LNCaP clone FGC (cell line): ENCODE results near the gene SLC16A3.

Source experiments
- DNase-seq: peaks from one replicate; pipeline ENCODE4 v3.0.0-alpha.2; 2011; ENCODE audit warnings: low read depth
- H3K4me3 ChIP-seq: 2 replicates; pipeline ENCODE4 v1.5.1; 2011; ENCODE audit warnings: mild to moderate bottlenecking, low read depth, low read length, control low read depth
- TF ChIP-seq, protein P1 (sequence below): IDR thresholded peaks from 2 replicates; pipeline ENCODE4 v1.5.1; 2012; ENCODE audit warnings: mild to moderate bottlenecking; ENCODE audit not compliant: control insufficient read depth, insufficient read depth; ENCODE audit errors: extremely low read depth

Gene SLC16A3

DNA sequence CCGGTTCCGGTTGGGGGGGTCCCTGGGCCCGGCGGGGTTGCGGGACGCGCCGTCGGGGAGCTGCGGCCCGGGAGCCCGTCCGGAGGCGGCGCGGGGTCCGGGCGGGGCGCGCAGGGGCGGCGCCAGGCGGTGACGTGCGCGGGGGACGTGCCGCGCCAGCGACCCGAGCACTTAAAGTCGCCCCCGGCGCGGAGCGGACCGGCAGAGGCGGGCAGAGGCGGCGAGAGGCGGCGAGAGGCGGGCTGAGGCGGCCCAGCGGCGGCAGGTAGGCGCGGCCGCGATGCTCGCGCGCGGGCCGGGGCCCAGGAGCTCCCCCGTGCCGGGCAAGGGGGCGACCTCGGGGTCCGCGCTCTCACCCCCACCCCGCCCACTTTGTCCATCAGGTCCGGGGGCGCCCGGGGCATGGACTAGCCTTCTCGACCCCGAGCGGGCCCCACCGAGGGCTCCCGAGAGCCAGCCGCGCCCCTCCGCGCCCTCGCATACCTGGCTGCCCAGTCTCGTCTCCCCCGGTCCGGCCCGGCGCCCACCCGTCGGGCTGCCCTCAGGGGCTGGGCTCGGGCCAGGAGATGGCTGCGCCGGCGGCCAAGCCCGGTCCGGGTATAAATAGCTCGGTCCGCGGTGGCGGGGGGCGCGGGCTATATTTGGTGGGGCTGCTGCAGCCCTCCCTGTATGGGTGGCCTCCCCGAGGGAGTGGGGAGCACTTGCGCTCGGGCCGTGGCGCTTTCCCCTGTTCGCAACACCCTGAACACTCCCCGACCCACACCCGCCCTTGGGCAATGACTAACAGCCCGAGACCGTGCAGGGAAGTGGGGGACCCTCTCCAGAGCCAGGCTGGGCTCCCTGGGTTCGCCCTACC is at the start of gene SLC16A3:
Gene SLC16A3 (plus strand): TSS at position 201 of the 856 bp plus-strand sequence. CDS start 6,967 bp downstream, outside the sequence.
- DNase-seq: no peak
- H3K4me3 ChIP-seq: peak within 1 kb of the TSS; percentile 52
- TF ChIP-seq, protein P1, sequence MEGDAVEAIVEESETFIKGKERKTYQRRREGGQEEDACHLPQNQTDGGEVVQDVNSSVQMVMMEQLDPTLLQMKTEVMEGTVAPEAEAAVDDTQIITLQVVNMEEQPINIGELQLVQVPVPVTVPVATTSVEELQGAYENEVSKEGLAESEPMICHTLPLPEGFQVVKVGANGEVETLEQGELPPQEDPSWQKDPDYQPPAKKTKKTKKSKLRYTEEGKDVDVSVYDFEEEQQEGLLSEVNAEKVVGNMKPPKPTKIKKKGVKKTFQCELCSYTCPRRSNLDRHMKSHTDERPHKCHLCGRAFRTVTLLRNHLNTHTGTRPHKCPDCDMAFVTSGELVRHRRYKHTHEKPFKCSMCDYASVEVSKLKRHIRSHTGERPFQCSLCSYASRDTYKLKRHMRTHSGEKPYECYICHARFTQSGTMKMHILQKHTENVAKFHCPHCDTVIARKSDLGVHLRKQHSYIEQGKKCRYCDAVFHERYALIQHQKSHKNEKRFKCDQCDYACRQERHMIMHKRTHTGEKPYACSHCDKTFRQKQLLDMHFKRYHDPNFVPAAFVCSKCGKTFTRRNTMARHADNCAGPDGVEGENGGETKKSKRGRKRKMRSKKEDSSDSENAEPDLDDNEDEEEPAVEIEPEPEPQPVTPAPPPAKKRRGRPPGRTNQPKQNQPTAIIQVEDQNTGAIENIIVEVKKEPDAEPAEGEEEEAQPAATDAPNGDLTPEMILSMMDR: no peak

DNA sequence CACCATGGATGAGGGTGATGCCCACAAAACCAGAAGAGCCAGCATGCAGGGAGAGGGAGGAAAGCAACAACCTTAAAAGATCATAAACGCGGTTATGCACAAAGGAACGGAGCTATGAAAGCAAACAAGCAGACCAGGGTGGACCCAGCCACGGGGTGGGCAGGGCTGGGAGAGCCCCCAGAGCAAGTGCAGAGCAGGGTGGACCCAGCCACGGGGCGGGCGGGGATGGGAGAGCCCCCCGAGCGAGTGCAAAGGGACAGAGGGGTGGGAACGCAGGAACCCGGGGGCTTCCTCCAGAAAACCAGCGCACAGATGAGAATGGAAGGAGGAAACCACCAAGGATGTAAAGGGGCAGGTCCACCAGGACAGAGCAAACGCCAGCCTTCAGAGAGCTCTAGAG is 49.4 kb upstream of the SLC16A3 start:
- no peak for DNase-seq
- TF ChIP-seq, protein P1: no peak
- no peak overlapping the region for H3K4me3 ChIP-seq

GRCh38 chr17:82179946-82180475 is 48.8 kb upstream of the SLC16A3 start:
- DNase-seq: no peak
- H3K4me3 ChIP-seq: no peak overlapping the region
- TF ChIP-seq, protein P1: no peak

- DNase-seq: no peak
- TF ChIP-seq, protein P1: no peak
These were observed 47.9 kb upstream of the SLC16A3 start for GRCh38 chr17:82180776-82181528.

GRCh38 chr17:82184761-82185160 is 44.1 kb upstream of the SLC16A3 start:
- H3K4me3 ChIP-seq: no peak overlapping the region
- DNase-seq: no peak

More at GRCh38 chr17:82180776-82181528, 47.9 kb upstream of the SLC16A3 start:
- H3K4me3 ChIP-seq: no peak overlapping the region

DNA sequence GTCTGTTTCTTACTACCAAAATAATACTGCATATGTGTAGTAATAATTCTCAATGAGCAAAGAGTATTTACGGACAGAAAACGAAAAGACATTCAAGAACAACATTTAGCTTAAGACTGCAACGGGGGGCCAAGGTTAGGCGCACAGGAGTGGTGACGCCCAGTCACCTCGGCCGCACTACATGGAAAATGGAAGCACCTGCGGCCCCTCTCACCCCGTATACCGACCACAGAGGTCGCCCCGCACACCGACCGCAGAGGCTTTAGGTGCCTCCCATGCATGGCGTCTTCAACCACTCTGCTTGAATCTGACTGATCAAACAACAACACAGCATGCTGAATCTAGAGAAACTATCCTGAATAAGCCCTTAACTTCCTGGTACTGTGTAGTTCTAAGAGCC is 42.6 kb upstream of the SLC16A3 start:
- TF ChIP-seq, protein P1: no peak
- no peak overlapping the region for H3K4me3 ChIP-seq
- no peak for DNase-seq

More at GRCh38 chr17:82184761-82185160, 44.1 kb upstream of the SLC16A3 start:
- TF ChIP-seq, protein P1: no peak
